Right atrium auricular region (tissue), 2 donors: ENCODE results near the gene ROPN1. TPM values are rescaled to one million over a fixed set of nuclear protein-coding genes. Genes with fewer than 3 reads are reported as not detected.

Source experiments
- DNase-seq: peaks from one replicate; pipeline ENCODE4 v3.0.0-alpha.2; 2019; ENCODE audit warnings: low spot score
- H3K27ac ChIP-seq, 2 donors: fragments of 200-600 bp; sonication (generic); 1 replicate in 1 of 2; 2 replicates in 1 of 2; pipeline ENCODE4 v1.5.1; 2016 to 2019
- H3K27me3 ChIP-seq, 2 donors: fragments of 200-600 bp; sonication (generic); one replicate each; pipeline versions ENCODE4 v1.5.1 to v1.6.0; 2017 to 2019
- H3K36me3 ChIP-seq: fragments of 200-600 bp; sonication (generic); one replicate; pipeline ENCODE4 v1.5.1; 2016
- H3K4me1 ChIP-seq, 2 donors: fragments of 200-600 bp; sonication (generic); one replicate each; pipeline versions ENCODE4 v1.5.1 to v1.6.0; 2017 to 2019
- H3K4me3 ChIP-seq, 2 donors: fragments of 200-600 bp; sonication (generic); 1 replicate in 1 of 2; 2 replicates in 1 of 2; pipeline ENCODE4 v1.5.1; 2017 to 2019; ENCODE audit warnings: mild to moderate bottlenecking in 1 of 2, moderate library complexity in 1 of 2
- H3K9me3 ChIP-seq, 2 donors: fragments of 200-600 bp; sonication (generic); one replicate each; pipeline ENCODE4 v1.5.1; 2019
- total RNA-seq, 2 donors: library from RNA; depleted of rRNA; stranded (reverse); fragments of >200 nt; gene quantifications; one replicate each; pipeline ENCODE4 v1.1.0, GENCODE V29; 2016
- TF ChIP-seq, protein P1 (sequence below), 2 donors: fragments of 200-600 bp; sonication (generic); IDR thresholded peaks; one replicate each; pipeline ENCODE4 v1.5.1; 2019; ENCODE audit warnings: antibody characterized with exemption in 2 of 2

ROPN1 gene
- total RNA-seq, 2 donors from 2014 or later: not detected

DNA sequence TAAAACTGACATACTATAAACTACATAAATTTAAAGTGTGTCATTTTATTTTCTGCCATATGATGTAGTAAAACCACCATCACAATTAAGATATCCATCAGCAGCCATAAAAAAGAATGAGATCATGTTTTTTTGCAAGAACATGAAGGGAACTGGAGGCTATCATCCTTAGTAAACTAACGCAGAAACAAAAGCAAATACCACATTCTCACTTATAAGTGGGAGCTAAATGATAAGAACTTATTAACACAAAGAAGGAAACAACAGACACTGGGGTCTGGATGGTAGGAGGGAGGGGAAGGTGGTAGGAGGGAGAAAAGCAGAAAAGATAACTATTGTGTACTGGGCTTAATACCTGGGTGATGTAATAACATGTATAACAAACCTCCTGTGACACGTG lies 55.5 kb downstream of the ROPN1 start:
- H3K27ac ChIP-seq: no peak overlapping the region
- H3K9me3 ChIP-seq: no peaks in the 10 kb centered on the region
- no peaks in the 10 kb centered on the region for H3K36me3 ChIP-seq
- H3K27me3 ChIP-seq: no peaks in the 10 kb centered on the region
- no peak for DNase-seq
- no peak overlapping the region for H3K4me3 ChIP-seq
- TF ChIP-seq, protein P1, sequence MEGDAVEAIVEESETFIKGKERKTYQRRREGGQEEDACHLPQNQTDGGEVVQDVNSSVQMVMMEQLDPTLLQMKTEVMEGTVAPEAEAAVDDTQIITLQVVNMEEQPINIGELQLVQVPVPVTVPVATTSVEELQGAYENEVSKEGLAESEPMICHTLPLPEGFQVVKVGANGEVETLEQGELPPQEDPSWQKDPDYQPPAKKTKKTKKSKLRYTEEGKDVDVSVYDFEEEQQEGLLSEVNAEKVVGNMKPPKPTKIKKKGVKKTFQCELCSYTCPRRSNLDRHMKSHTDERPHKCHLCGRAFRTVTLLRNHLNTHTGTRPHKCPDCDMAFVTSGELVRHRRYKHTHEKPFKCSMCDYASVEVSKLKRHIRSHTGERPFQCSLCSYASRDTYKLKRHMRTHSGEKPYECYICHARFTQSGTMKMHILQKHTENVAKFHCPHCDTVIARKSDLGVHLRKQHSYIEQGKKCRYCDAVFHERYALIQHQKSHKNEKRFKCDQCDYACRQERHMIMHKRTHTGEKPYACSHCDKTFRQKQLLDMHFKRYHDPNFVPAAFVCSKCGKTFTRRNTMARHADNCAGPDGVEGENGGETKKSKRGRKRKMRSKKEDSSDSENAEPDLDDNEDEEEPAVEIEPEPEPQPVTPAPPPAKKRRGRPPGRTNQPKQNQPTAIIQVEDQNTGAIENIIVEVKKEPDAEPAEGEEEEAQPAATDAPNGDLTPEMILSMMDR (IDR thresholded peaks at IDR 0.05): no peak
- H3K4me1 ChIP-seq: no peaks in the 10 kb centered on the region

DNA sequence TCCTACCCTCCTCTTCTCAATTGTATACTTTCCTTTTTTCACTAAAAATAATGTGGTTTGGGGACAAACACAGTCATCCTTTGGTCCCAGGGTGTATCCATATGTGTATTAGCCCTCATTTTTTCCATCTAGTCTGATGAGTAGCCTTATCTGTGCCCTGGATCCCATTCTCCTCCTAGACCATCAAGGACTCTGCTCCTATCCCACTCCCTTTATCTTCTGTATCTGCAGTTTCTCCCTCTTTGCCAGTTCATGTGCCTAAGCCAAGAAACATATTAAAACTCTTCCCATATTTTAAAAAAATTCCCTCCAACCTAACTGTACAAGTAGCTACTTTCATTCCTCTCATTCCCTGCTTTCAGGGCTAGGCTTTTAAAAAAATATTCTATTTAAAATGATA lies 56.1 kb downstream of the ROPN1 start:
- H3K36me3 ChIP-seq: no peaks in the 10 kb centered on the region
- TF ChIP-seq, protein P1 (IDR thresholded peaks at IDR 0.05): no peak
- H3K27me3 ChIP-seq: no peaks in the 10 kb centered on the region
- DNase-seq: no peak
- no peak overlapping the region for H3K27ac ChIP-seq
- H3K9me3 ChIP-seq: no peaks in the 10 kb centered on the region
- H3K4me3 ChIP-seq: no peak overlapping the region
- H3K4me1 ChIP-seq: no peaks in the 10 kb centered on the region

DNA sequence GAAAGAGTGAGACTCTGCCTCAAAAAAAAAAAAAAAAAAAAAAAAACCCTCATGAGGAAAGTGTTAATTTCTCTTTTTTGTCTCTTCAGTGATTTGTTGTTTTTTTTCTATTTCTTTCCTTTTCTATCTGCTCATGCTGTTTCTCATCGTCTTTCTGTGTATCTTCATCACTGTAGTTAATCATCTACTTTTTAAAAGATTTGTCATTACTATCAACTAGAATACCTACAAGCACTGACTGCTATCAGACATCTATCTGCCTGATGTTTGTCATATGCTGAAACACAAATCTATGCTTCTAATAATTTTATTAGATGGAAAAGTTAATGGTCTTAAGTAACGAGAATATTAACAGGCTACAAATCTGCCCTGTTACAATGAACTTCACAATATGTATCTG lies 57.7 kb downstream of the ROPN1 start:
- H3K36me3 ChIP-seq: no peaks in the 10 kb centered on the region

DNA sequence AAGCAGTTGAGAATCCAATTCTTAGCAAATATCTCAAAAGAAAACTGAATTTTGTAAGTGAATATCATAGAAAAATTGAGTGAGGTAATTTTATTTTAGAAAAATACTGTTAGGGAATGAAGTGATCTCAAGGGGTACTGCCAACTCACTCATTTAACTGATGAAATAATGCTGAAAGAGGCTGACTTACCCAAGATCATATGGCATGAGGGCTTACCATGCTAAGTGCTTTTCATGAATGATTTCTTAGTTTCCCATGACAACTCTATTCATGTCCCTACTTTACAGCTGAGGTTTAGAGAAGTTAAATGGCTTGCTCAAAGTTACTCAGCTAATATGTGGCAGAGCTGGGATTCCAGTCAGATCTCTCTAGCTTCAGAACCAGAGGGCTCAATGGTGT lies 61.5 kb downstream of the ROPN1 start:
- H3K4me1 ChIP-seq: no peaks in the 10 kb centered on the region
- H3K36me3 ChIP-seq: no peaks in the 10 kb centered on the region
- H3K27ac ChIP-seq: no peak overlapping the region
- H3K9me3 ChIP-seq: no peaks in the 10 kb centered on the region
- no peaks in the 10 kb centered on the region for H3K27me3 ChIP-seq
- no peak overlapping the region for H3K4me3 ChIP-seq
- TF ChIP-seq, protein P1 (IDR thresholded peaks at IDR 0.05): no peak
- no peak for DNase-seq

More for the DNA sequence above, 57.7 kb downstream of the ROPN1 start:
- Histone ChIP-seq H3K9me3 (no peaks in the 10 kb centered on the region), H3K4me3 (no peak overlapping the region), H3K27me3 (no peaks in the 10 kb centered on the region), H3K4me1 (no peaks in the 10 kb centered on the region), H3K27ac (no peak overlapping the region)
- DNase-seq: no peak
- TF ChIP-seq, protein P1 (IDR thresholded peaks at IDR 0.05): no peak

DNA sequence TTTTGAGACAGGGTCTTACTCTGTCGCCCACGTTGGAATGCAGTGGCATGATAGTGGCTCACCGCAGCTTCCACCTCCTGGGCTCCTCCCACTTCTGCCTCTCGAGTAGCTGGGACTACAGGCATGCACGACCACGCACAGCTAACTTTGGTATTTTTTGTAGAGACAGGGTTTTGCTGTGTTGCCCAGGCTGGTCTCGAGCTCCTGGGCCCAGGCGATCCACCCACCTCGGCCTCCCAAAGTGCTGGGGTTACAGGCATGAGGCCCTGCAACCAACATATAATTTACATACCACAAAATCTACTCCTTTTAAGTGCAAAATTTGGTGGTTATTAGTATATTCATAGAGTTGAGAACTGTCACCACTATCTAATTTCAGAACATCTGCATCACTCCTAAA lies 62.6 kb downstream of the ROPN1 start:
- no peaks in the 10 kb centered on the region for H3K36me3 ChIP-seq
- DNase-seq: no peak

DNA sequence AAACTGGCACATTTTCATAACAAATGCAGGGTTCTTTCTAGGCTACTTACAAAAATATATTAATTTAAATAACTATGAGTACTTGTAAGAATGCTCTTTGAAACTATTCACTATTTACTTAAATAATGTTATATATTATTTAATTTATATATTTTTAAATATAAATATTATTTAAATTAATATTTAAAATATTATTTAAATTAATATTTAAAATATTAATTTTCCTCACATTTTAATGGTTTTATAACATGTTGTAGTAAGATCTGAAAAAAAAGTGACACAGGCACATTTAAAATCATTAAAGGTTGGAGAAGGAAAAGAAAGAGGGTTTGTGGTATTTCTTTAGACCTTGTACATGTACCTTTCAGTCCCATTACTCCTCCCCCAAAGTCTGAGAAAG lies 65.5 kb downstream of the ROPN1 start:
- peaks cover 0 to 13% of the 10 kb centered on the region in 2 donors for H3K9me3 ChIP-seq
- TF ChIP-seq, protein P1 (IDR thresholded peaks at IDR 0.05): no peak
- no peak for DNase-seq
- no peaks in the 10 kb centered on the region for H3K36me3 ChIP-seq
- H3K27ac ChIP-seq: no peak overlapping the region
- no peaks in the 10 kb centered on the region for H3K27me3 ChIP-seq
- H3K4me1 ChIP-seq: no peaks in the 10 kb centered on the region
- no peak overlapping the region for H3K4me3 ChIP-seq

More for the DNA sequence above, 62.6 kb downstream of the ROPN1 start:
- Histone ChIP-seq H3K27me3 (no peaks in the 10 kb centered on the region), H3K27ac (no peak overlapping the region), H3K4me3 (no peak overlapping the region), H3K4me1 (no peaks in the 10 kb centered on the region), H3K9me3 (no peaks in the 10 kb centered on the region)
- TF ChIP-seq, protein P1 (IDR thresholded peaks at IDR 0.05): no peak
